NCI-H128 (cell line): Measurements from ENCODE around the gene GSTT4.
"Not testable (repeated sequence)": the region's sequence is repeated elsewhere in the genome, so short reads cannot be mapped to it uniquely, and the experiment has no call there.

Experiments used
- DNase-seq: peaks from one replicate; lab custom pipeline; 2025; ENCODE audit not compliant: unreplicated experiment; lab: John Stamatoyannopoulos, UW

GSTT4 gene

GRCh38 chr22:24025475-24025874 is 20.2 kb upstream of the GSTT4 start:
- DNase-seq: no peak

DNA sequence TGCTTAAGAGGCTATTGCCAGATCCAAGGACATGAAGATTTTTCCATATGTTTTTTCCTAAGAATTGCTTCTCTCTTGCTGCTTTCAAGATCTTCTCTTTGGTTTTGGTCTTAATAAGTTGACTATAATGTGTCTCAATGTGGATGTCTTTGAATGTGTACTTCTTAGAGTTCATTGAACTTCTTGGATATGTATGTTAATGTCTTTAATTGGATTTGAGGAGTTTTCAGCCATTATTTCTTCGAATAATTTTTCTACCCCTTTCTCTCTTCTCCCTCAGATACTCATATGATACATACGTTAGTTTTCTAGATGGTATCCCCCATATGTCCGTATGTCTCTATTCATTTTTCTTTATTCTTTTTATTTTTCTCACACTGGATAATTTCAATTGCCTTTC is 19.1 kb upstream of the GSTT4 start:
- DNase-seq: no peak

DNA sequence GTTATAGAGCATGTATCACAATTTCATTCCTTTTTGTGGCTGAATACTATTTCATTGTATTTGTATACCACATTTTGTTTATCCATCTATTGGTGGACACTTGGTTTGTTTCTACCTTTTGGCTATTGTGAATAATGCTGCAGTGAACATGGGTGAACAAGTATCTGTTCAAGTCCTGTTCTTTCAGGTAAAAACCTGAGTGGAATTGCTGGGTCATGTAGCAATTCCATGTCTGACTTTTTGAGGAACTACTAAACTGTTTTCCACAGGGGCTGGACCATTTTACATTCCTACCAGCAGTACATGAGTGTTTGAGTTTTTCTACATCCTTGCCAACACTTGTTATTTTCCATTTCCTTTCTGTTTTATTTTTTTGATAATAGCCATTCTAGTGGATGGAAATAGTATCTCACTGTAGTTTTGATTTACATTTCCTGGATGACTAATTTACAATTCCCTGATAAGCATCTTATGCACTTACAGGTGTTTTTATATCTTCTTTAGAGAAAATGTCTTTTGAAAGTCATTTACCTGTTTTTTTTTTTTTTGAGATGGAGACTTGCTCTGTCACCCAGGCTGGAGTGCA is 18.0 kb upstream of the GSTT4 start:
- no peak for DNase-seq

GRCh38 chr22:24021304-24021703 is 16.1 kb upstream of the GSTT4 start:
- DNase-seq: no peak

DNA sequence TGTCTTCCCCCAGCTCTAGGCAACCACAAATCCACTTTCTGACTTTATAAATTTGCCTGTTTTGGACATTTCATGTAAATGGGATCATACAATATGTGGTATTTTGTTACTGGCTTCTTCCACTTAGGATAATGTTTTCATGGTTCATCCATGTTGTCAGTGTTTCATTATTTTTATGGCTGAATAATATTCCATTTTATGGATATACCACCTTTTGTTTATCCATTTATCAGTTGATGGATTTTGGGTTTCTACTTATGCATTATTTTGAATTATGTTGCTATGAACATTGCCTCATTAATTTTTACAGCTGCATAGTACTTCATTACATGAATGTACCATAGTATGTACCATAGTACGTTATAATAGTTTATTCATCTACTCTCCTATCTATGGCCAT is 10.9 kb upstream of the GSTT4 start:
- no peak for DNase-seq

GRCh38 chr22:24011735-24012068 is 6.4 kb upstream of the GSTT4 start:
- DNase-seq: no peak

GRCh38 chr22:24010018-24010391 is 4.8 kb upstream of the GSTT4 start:
- DNase-seq: no peak

DNA sequence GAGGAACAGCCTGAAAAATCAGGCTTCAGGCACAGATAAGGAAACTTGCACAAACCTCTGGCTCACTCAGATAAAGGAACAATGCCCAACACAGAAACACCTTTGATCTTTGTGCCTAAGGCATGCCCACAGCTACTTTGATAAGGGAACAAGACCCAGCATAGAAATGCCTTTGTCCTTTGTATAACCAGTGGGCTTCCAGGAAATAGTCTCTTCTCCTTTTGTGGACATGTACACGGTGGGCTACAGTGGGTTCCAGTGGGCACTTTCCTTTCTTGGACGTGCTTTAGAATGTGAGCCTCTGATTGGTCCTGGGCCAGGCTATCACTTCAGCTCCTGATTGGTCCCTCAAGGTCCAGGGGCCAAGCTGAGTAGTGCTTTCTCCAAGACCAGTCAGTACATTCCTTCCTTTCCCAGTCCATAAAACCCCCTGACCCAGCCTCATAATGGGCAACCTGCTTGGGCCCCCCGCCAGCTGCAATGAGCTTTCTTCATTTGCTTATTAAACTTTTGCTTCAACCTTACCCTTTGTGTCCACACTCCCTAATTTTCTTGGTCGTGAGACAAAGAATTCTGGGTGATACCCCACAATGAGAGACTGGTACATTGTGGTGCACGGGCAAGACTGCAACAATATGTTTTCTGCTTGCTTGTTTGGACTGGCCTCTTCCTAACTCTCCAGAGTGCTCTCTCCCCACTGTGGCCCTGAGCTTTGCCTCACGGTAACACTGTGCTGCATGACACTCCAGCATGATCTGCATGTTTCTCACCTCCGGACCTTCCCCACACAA is 4.2 kb upstream of the GSTT4 start:
- no peak for DNase-seq

GRCh38 chr22:24008381-24009226 is 3.4 kb upstream of the GSTT4 start:
- DNase-seq: no peak

DNA sequence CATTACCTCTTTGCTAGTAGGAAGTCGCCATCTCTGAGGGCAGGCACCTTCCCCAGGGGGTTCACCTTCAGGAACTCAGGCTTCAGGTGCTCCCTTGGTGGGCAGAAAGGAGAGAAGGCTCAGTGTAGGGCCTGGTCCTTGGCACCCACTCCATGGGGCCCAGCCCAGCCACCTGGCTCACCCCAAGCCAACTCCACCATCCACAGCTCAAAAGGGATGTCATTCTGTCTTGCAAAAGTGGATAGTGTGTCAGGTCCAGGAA is 2.7 kb upstream of the GSTT4 start:
- no peak for DNase-seq

DNA sequence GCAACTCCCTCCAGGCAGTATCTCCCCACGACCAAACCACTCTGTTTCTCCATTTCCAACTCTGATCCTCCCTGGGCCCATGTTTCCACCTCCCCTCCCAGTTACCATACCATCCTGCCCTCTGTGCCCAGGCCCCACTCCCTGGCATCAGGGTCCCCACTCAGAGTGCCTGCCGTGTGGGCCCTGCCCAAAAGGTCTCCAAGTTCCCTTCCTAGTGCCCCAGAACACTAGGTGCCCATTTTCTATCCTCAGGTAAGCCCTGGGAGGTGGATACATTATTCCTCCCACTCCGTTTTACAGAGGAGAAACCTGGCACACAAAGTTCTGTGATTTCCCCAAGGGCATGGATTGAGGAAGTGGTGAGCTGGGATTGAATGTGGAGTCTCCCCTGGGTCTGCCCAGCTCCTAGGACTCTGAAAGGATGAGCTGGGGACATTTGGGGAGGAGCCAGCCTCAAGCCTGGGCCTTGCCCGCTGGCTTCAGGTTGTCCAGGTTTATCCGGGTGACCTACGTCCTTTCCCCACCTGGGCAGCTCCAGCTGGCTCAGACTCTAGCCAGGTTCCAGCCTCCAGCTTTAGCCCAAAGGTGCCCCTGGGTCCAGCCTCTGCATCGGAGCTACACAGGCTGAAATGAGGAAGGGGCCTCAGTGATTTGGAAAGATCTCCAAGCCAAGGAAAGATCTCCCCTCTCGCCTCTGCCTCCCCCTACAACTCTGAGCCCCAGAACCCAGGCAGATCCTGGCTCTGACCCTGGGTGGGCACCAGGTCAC is 2.2 kb upstream of the GSTT4 start:
- no peak for DNase-seq

GRCh38 chr22:24006914-24007214 is 1.6 kb upstream of the GSTT4 start:
- DNase-seq: no peak

- DNase-seq: no peak
These were observed 1.1 kb upstream of the GSTT4 start for GRCh38 chr22:24006207-24006913.

- no peak for DNase-seq
These were observed 1.4 kb downstream of the GSTT4 start for GRCh38 chr22:24003887-24004286.

DNA sequence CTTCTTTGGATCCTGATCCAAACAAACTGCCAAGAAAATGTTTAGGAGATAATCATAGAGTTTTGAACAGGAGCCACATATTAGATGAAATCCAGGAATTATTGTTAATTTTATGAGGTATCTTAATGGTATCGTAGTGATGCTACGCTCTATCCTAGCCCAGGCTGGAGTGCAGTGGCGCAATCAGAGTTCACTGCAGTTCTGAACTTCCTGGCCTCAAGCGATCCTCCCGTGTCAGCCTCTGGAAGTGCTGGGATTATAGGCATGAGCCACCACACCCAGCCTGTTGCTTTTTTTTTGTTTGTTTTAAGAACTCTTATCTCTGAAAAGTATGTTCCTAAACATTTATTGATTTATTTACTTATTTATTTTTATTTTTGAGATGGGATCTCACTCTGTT is 2.4 kb downstream of the GSTT4 start:
- no peak for DNase-seq

GRCh38 chr22:24002272-24002671 is 3.0 kb downstream of the GSTT4 start:
- DNase-seq: no peak

DNA sequence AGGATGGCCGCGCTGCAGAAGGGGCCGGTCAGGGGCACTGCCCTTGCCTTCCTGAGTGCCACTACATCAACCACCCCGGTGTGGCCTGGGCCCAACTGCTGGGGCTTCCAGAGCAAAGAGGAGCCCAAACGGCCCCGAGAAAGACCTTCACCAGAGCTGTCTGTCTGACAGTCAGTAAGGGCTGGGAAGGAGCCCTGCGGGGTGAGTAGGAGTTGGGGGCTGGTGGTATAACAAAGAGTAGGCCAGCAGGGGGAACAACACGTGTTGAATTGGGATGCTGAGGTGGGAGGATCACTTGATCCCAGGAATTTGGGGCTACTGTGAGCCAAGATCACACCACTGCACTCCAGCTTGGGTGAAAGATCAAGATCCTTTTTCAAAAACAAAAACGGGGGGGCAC is 3.9 kb downstream of the GSTT4 start:
- no peak for DNase-seq

GRCh38 chr22:23999779-24000178 is 5.5 kb downstream of the GSTT4 start:
- not testable (repeated sequence) for DNase-seq

DNA sequence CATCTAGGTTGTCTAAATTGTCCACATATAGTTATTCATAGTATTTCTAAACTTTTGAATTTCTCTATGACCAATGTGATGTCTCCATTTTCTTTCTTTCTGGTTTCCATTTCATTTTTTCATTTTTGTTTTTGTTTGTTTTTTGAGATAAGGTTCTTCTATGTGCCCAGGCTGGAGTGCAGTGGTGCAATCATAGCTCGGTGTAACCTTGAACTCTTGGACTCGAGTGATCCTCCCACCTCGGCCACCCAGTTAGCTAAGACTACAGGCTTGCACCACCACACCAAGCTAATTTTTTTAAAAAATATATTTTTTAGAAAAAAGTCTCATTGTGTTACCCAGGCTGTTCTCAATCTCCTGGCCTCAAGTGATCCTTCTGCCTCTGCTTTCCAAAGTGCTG is 8.2 kb downstream of the GSTT4 start:
- no peak for DNase-seq

DNA sequence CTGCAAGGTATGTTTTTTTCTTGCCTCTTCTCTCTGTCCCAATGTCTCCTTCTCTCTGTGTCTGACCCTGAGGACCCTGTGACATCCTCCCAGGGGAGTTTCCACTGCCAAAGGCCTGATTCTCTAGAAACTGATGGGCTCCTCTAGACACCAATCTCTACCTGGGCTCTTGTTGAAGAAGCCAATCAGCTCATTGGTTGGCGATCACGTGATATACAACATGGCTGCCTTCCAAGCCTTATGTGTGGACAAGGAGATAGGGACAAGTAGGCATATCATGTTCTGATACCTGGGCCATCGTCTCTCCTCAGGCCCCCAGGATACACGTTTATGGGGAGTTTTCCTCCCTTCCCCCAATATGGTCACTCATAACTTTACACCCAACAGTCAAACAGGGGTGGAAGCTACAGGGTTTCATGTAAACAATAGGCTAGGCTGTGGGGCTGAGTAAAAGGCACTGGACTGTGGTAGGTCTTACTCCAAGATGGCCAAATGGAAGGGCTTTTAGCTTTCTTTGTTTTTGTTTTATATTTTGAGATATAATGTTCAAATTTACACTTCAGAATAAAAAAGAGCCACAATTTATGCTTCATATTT is 11.6 kb downstream of the GSTT4 start:
- DNase-seq: not testable (repeated sequence)

DNA sequence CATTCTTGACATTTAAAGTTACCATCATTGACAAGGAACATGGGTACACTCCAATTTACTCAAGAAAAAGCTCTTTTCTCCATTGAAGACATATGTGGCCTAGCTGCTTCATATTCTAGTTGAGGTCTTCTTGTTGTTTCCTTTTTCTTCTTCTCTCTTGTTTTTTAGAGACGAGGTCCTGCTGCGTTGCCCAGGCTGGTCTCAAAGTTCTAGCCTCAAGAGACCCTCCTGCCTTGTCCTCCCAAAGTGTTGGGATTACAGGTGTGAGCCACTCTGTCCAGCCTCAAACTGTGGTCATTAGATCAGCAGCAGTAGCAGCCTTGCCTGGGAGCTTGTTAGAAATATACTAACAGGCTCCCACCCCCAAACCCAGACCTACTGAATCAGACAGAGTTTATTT is 12.2 kb downstream of the GSTT4 start:
- not testable (repeated sequence) for DNase-seq
